Measurements from ENCODE around the gene FGF12. TPM values are rescaled to one million over a fixed set of nuclear protein-coding genes. Genes with fewer than 3 reads are reported as not detected.

Gene FGF12
- total RNA-seq, 1 donor from 2014 or later = 7.0 TPM

- Mint-ChIP-seq H3K9me3 (peaks cover 3% of the 10 kb centered on the region), H3K27me3 (ENCODE audit: insufficient read depth, low read depth) (no peaks in the 10 kb centered on the region), H3K36me3 (peaks cover 2% of the 10 kb centered on the region), H3K4me3 (no peak overlapping the region), H3K4me1 (no peaks in the 10 kb centered on the region), H3K27ac (no peak overlapping the region)
- H3K36me3 ChIP-seq = no peaks in the 10 kb centered on the region
- DNase-seq (ENCODE audit: low spot score) = no peak
- H4K20me1 ChIP-seq (ENCODE audit: low read depth) = no peaks in the 10 kb centered on the region
- no peaks in the 10 kb centered on the region for H3K4me1 ChIP-seq
- no peaks in the 10 kb centered on the region for H3K79me2 ChIP-seq (ENCODE audit: low read depth)
- TF ChIP-seq CTCF (IDR thresholded peaks at IDR 0.05) (no peak), EZH2phosphoT487 (IDR thresholded peaks at IDR 0.05) (no peak), EZH2 (IDR thresholded peaks at IDR 0.05) (no peak)
- H3K27me3 ChIP-seq = no peaks in the 10 kb centered on the region
- H3K9me3 ChIP-seq (ENCODE audit: low read depth) = no peaks in the 10 kb centered on the region
- H3F3A ChIP-seq (ENCODE audit: low read depth) = no peaks in the 10 kb centered on the region
- no peak overlapping the region for H3K27ac ChIP-seq
- H3K9ac ChIP-seq = no peak overlapping the region
- no peak overlapping the region for H3K4me2 ChIP-seq
- no peak overlapping the region for H2AFZ ChIP-seq (replicated peaks)
- no peak overlapping the region for H3K4me3 ChIP-seq
Measured at GRCh38 chr3:192687488-192688152, 39.7 kb downstream of the FGF12 start.

- no peaks in the 10 kb centered on the region for H3K4me1 ChIP-seq
- no peaks in the 10 kb centered on the region for H3K27me3 ChIP-seq
- Mint-ChIP-seq H3K27ac (no peak overlapping the region), H3K4me1 (no peaks in the 10 kb centered on the region), H3K27me3 (ENCODE audit: insufficient read depth, low read depth) (no peaks in the 10 kb centered on the region), H3K4me3 (no peak overlapping the region), H3K36me3 (peaks cover 2% of the 10 kb centered on the region), H3K9me3 (peaks cover 5% of the 10 kb centered on the region)
- H3K9me3 ChIP-seq (ENCODE audit: low read depth) = no peaks in the 10 kb centered on the region
- H3K79me2 ChIP-seq (ENCODE audit: low read depth) = no peaks in the 10 kb centered on the region
- no peaks in the 10 kb centered on the region for H4K20me1 ChIP-seq (ENCODE audit: low read depth)
- H3F3A ChIP-seq (ENCODE audit: low read depth) = no peaks in the 10 kb centered on the region
- no peak overlapping the region for H3K9ac ChIP-seq
- H3K4me2 ChIP-seq = no peak overlapping the region
- H3K36me3 ChIP-seq = no peaks in the 10 kb centered on the region
- DNase-seq (ENCODE audit: low spot score) = no peak
- no peak for TF ChIP-seq CTCF (IDR thresholded peaks at IDR 0.05)
- TF ChIP-seq EZH2phosphoT487 (IDR thresholded peaks at IDR 0.05) = no peak
- no peak overlapping the region for H3K27ac ChIP-seq
- H2AFZ ChIP-seq (replicated peaks) = no peak overlapping the region
- no peak overlapping the region for H3K4me3 ChIP-seq
Measured at GRCh38 chr3:192685801-192686200, 41.5 kb downstream of the FGF12 start.

GRCh38 chr3:192684151-192684550 is 43.2 kb downstream of the FGF12 start:
- Histone ChIP-seq H3K27me3 (no peaks in the 10 kb centered on the region), H3F3A (ENCODE audit: low read depth) (no peaks in the 10 kb centered on the region), H3K4me3 (no peak overlapping the region), H3K79me2 (ENCODE audit: low read depth) (no peaks in the 10 kb centered on the region), H3K36me3 (no peaks in the 10 kb centered on the region), H3K9ac (no peak overlapping the region), H2AFZ (replicated peaks) (no peak overlapping the region), H3K9me3 (ENCODE audit: low read depth) (no peaks in the 10 kb centered on the region), H3K4me1 (peaks cover 5% of the 10 kb centered on the region), H4K20me1 (ENCODE audit: low read depth) (no peaks in the 10 kb centered on the region), H3K4me2 (no peak overlapping the region), H3K27ac (no peak overlapping the region)
- H3K9me3 Mint-ChIP-seq = peaks cover 5% of the 10 kb centered on the region
- H3K27me3 Mint-ChIP-seq (ENCODE audit: insufficient read depth, low read depth) = no peaks in the 10 kb centered on the region
- H3K27ac Mint-ChIP-seq = no peak overlapping the region
- peaks cover 8% of the 10 kb centered on the region for H3K4me1 Mint-ChIP-seq
- peaks cover 2% of the 10 kb centered on the region for H3K36me3 Mint-ChIP-seq
- DNase-seq (ENCODE audit: low spot score) = no peak
- H3K4me3 Mint-ChIP-seq = no peak overlapping the region
- TF ChIP-seq EZH2 (IDR thresholded peaks at IDR 0.05) = no peak

- no peak overlapping the region for H3K27ac Mint-ChIP-seq
- Histone ChIP-seq H3K9ac (no peak overlapping the region), H3K4me2 (no peak overlapping the region), H3K27ac (no peak overlapping the region), H4K20me1 (ENCODE audit: low read depth) (no peaks in the 10 kb centered on the region), H3K9me3 (ENCODE audit: low read depth) (no peaks in the 10 kb centered on the region), H3K4me1 (peaks cover 5% of the 10 kb centered on the region), H3K36me3 (no peaks in the 10 kb centered on the region), H3F3A (ENCODE audit: low read depth) (no peaks in the 10 kb centered on the region), H3K4me3 (no peak overlapping the region), H3K27me3 (no peaks in the 10 kb centered on the region), H2AFZ (replicated peaks) (no peak overlapping the region), H3K79me2 (ENCODE audit: low read depth) (no peaks in the 10 kb centered on the region)
- H3K4me1 Mint-ChIP-seq = peaks cover 8% of the 10 kb centered on the region
- H3K36me3 Mint-ChIP-seq = no peaks in the 10 kb centered on the region
- no peak for TF ChIP-seq CTCF (IDR thresholded peaks at IDR 0.05)
- no peak for DNase-seq (ENCODE audit: low spot score)
- H3K27me3 Mint-ChIP-seq (ENCODE audit: insufficient read depth, low read depth) = peaks cover 4% of the 10 kb centered on the region
- no peak overlapping the region for H3K4me3 Mint-ChIP-seq
- H3K9me3 Mint-ChIP-seq = peaks cover 2% of the 10 kb centered on the region
Measured at GRCh38 chr3:192675958-192676649, 51.2 kb downstream of the FGF12 start.
